CD1c-positive myeloid dendritic cell (primary cell): ENCODE results near the gene TECPR2.

Source experiments
- DNase-seq: peaks from one replicate; pipeline ENCODE4 v3.0.0-alpha.2; 2016; ENCODE audit errors: extremely low spot score

The TECPR2 gene

DNA sequence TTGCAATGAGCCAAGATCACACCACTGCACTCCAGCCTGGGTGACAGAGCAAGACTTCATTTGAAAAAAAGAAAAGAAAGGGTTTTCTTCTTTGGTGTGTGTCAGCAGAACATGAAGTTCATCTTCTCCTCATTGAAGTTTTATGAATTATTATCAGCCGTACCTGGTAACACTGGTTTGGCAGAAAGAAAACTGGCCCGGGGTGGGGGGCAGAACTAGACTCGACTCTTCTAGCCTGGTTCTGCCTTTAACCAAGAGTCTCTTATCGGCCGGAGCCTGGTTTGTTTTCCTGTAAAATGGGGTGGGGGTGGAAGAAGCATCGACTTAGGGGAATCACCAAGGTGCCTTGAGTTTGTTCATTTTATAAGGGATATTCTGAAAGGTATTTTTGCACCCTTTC, 64.1 kb downstream of the TECPR2 start:
- DNase-seq = no peak

DNA sequence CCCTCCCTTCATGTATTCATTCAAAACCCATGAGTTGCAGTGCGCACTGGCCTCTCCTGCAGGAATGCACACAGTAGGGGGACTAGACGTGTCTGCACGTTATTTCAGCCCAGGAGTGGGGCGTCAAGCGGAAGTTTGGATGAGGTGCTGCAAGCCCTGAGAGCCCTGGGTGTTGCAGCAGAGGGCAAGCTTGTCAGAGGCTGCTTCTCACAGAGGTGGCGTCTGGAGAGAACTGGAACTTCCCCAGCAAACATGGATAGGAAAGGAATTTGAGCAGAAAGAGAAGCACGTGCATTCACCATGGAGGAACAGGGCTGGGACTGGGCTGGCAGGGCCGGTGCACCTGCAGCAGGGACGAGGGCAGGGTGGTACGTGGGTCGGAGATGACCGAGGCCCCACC, 64.9 kb downstream of the TECPR2 start:
- no peak for DNase-seq

DNA sequence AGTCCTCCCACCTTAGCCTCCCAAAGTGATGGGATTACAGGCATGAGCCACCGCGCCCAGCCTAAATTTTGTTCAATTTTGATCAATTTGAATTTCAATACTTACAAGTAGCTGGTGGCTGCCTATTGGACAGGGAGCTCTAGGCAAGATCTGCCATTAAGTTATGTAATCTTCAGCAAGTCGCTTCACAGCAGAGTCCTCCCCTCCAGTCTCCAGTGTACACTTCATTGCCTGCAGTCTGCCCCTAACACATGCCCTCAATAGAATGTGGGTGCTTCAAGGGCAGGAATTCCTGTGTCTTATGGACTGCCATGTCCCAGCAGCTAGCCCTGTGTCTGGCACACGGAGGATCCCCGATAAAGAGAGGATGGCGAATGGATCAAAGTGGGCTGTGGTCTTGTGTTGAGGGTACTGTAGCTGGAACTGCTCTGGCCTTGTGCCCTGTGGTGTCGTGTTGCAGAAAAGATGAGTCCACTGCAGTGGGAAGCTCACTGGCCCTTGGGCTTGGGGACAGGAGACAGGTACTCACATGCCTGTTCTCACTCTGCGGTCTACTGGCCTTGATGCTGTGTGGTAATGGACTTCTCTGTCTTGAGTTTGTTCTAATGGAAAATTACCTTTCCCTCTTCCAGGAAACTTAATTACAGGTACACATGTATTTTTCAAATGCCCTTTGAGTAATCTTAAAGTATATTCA, 67.6 kb downstream of the TECPR2 start:
- DNase-seq = no peak

DNA sequence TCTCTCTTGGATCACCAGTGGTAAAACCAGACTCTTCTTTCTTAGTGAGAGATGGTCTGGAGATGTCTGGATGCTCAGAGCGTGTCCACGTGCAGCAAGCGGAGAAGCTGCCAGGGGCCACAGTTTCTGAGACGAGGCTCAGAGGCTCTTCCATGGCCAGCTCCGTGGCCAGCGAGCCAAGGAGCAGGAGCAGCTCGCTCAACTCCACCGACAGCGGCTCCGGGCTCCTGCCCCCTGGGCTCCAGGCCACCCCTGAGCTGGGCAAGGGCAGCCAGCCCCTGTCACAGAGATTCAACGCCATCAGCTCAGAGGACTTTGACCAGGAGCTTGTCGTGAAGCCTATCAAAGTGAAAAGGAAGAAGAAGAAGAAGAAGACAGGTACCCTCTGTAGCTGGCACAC, 69.0 kb downstream of the TECPR2 start:
- DNase-seq = no peak

DNA sequence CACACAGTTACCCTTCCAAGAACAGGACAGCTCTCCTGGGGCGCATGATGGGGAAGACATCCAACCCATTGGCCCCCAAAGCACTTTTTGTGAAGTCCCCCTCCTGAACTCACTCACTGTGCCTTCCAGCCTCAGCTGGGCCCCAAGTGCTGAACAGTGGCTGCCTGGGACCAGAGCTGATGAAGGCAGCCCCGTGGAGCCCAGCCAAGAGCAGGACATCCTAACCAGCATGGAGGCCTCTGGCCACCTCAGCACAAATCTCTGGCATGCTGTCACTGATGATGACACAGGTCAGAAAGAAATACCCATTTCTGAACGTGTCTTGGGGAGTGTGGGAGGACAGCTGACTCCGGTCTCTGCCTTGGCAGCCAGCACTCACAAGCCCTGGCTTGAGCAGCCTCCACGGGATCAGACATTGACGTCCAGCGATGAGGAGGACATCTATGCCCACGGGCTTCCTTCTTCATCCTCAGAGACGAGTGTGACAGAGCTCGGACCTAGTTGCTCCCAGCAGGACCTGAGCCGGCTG, 72.0 kb downstream of the TECPR2 start:
- DNase-seq = no peak

DNA sequence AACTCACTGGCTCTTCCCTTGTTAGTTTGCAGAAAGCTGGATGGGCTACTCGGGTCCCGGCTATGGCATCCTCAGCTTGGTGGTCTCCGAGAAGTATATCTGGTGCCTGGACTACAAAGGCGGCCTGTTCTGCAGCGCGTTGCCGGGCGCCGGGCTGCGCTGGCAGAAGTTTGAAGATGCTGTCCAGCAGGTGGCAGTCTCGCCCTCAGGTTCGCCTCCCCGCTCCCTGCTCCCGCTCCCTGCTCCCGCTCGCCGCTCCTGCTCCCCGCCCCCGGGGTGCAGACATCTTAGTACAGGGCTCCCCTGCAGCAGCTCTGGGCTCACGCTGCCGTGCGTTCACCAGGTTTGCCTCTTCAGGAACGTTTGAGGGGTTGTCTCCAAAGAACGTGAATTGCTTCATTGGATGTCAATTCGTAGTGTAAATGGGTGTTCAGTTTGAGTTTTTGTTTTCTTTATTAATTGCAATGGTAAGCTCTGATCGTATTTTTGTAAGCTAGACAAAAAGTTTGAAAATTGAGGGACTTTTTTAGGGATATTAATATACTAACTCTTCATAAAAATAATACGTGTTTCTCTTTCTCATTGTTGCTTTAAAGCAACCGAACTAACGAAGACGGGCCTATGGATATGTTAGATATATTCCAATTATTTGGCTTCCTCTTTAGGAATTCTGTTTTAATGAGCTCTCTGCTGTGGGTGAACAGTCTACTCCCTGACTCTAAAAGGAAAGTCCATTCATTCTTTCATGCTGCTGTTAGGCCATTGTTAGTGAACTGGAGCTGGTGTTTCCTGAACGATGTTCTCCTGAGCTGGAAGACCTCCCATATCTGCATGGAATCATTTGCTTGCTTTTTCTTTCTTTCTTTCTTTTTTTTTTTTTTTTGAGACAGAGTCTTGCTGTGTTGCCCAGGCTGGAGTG, 75.5 kb downstream of the TECPR2 start:
- DNase-seq = peak; percentile 81

DNA sequence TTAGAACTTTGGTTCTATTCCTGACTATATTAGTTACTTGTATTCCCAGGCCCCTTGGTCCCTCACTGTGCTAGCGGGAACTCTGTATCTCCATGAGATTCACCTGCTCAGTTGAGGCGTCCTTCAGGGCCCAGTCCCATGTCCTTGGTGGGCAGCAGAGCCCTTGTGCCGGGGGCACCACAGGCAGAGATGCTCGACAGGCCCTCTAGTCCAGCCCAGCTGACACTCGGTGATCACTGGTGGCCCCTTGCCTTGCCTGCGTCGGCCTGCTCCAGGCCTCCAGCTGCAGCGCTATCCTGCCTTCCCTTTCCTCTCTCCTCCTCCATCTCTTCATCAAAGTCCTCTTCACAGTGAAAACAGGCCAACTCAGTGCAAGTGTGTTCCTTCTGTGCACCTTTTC, 76.8 kb downstream of the TECPR2 start:
- DNase-seq = no peak

DNA sequence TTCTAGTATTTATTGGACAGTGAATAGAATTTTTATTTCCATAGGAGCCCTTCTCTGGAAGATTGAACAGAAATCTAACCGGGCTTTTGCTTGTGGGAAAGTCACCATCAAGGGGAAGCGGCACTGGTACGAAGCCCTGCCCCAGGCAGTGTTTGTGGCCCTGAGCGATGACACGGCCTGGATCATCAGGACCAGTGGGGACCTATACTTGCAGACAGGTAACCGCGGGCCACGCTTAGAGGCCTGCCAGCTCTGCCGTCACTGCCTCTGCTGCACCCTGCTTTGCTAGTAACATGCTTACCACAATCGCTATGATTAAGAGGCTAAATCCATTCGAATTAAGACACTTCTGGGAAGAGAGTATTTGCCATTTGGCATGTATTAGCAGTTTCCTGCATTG, 77.7 kb downstream of the TECPR2 start:
- no peak for DNase-seq

DNA sequence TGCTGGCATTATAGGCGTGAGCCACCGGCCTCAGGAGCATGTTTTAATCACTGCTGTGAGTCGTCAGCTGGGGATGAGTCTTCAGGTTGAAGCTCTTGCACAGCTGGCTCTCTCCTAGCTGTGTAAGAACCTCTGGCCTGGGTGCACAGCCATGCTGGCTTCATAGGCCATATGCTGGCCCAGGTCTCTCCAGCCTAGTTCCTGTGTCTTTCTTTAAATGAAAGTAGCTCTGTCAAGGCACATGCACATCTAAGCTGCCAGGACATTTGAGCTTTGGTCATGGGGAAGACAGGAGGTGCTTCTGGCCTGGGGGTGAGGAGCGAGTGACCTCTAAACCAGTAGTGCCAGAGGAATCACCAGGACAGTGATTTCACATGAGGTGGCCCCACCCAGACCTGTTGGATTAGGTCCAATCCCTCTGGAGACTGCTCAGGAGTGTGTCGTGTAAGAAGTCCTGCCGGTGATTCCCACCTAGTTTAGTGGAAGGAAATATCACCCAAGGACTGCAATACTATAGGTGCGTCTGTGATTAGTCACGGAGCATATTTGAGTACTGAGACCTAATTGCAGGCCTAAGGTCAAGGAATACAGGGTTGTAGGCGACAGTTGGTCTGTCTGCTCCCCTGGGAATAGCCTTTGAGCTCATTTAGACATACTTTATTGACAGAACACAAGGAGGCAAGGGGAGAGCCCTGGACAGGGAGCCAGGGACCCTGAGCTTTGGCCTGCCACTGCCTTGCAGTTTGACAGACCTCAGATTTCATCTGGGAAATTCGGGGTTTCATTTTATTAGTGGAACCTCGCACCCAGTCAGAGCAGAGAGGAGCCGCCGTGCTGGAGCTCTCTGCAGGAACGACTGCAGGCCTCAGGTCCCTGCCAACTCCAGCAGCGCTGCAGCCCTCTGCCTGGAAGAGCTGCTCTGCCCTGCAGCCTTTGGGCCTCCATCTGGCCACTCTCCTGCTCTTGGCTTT, 79.8 kb downstream of the TECPR2 start:
- DNase-seq = no peak

DNA sequence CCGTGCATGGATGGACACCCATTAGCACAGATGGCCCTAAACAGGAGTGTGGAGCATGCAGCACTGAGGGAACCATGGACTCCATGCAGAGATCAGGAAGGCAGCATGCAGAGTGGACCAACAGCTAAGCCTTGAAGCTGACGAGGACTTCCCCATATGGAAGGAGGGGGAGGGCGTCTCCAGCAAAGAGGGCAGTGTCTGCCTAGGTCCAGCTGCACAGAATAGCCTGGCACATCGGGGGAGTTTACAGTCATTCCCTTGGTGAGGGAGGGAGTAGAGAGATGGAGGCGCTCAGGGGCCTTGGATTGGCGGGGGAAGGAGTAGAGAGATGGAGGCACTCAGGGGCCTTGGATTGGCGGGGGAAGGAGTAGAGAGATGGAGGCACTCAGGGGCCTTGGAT, 82.3 kb downstream of the TECPR2 start:
- no peak for DNase-seq

DNA sequence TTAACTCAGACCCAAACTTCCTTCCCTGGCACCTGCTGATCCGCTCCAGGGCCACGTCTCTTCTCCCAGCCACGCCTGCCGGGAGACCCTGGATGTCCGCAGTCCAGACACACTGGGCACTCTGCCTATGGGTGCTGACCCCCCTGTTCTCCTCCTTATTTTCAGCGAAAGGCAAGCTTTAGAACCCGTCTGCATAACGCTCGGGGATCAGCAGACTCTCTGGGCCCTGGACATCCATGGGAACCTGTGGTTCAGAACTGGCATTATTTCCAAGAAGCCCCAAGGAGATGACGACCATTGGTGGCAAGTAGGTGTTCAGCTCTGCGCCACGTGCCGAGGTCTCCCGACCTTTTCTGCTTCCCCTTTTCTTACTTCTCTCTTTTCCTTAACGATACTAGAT, 82.9 kb downstream of the TECPR2 start:
- DNase-seq = no peak

DNA sequence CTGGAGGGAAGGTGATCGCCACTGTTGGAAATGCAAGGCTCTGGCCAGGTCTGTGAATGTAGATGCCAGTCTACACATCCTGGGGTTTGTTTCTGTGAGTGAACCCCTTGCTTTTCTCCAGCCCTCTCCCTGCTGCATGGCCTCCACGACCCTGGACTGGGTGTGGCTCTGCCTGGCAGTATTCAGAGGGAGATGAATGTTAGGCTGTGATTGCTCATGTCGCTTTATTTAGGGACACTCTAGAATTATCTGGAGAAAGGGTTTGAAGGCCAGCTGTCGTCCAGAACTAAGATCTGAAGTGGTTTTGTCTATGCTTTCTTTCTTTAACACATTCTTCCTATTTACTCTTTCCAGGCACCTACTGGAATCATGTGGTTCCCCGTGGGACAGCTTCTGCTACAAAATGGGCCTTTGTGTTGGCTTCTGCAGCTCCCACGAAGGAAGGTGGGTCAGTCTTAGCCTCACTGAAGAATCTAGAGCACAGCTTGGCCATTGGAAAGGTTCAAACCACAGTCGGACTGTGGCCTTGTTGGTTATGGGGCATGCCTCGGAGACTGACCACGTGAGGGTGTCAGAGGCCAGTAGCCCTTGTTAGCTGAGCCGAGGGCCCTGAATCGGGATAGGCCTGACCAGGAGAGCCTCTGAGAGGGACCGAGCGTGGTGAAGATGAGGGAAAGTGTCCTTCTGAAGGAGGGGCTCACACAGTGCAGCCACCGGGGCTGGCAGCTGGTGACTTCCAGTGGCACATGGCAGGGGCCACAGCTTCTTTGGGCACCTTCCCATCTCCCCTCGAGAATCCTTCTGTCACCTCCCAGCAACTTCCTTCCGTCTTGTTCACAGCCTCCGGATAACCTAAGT, 87.7 kb downstream of the TECPR2 start:
- DNase-seq = no peak

DNA sequence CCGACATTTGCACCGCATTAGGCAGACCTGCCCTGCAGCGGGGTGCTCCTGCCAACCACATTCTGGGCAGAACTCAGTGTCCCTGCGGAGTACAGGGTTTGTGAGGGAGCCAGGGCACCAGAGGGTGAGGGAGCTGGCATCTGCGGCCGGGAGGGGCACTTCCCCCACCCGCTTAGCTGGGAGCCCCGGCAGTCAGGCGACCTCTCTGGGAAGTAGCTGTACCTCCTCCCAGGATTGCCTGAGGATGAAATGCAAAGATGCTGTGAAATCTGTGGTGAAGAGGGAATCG, 88.3 kb downstream of the TECPR2 start:
- no peak for DNase-seq

DNA sequence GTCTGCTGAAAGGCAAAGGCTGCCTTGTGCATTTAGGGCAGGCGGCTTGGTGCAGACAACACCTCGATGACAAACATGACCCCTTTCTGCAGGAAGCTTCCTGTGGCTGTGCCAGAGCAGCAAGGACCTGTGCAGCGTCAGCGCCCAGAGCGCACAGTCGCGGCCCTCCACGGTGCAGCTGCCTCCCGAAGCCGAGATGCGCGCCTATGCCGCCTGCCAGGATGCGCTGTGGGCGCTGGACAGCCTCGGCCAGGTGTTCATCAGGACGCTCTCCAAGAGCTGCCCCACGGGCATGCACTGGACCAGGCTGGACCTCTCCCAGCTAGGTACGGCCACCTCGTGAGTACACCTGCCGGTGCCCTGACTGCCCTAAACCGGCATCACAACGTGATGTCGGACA, 89.6 kb downstream of the TECPR2 start:
- no peak for DNase-seq

DNA sequence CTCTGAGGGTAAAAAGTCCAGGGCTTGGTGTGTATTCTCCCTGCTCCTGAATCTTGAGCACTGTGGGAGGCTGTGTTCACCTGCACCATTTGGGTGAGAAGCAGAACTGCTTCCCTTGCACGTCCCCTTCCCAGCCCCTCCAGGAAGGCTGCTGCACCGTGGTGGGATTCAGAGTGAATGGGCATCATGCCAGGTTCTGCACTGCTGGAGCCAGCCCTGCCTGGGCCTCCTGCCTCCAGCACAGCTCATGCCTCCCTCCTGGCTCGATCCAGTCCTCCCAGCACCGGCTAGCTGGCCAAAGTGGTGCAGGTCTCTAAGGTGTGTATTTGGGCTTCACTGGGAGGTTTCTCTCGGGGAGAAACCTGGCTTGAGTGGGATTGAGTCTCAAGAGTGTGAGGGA, 92.0 kb downstream of the TECPR2 start:
- no peak for DNase-seq

DNA sequence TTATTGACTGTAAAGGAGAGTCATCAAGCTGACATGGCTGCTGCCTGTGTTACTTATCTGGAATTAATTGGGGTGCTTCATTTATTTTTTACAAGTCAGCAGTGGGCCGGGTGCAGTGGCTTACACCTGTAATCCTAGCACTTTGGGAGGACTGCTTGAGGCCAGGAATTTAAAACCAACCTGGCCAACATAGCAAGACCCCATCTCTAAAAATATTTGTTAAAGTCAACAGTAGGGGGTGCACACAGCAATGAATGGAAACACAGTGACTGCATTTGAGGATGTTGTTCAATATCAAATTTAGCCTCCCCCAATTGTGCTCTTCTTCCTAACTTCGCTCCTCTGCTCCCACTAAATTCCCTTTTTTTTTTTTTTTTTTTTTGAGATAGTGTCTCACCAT, 94.8 kb downstream of the TECPR2 start:
- DNase-seq = no peak

DNA sequence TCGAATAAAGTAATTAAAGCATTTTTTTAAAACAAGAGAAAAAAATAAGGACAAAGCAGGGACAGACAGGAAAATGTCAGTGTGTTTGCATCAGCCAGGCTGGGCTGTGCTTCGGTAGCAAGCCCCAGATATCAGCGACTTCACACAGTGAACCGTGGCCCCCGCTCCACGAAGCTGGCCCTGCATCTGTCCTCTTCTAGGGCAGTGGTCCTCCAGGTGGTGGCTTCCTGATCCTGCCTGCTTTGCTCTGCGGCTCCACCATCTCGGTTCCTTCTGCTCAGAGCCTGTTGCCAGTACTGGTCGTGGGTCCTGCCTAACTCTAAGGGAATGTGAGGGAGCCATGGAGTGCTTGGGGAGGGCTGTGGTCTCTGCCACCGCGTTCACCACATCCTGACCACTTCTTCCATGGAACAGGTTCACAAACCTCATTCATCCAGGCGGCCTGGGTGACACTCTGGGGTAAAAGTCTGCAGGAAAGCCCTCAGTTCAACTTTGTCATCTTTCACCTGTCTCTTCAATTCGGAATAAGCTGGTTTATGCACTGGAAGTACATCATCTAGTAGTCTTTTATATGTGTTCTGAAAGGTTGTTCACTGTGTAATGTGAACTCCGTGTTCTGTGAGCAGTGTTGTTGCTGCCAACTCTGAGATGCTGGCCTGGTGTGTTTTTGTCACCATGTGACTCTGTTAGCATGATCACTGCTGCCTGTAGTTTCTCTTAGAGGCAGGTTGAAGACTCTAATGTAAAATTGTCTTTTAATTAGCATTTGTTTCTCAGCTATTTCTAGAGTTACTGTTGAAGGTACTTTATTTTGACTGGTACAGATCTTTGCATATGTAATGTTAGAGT, 99.0 kb downstream of the TECPR2 start:
- DNase-seq = no peak

DNA sequence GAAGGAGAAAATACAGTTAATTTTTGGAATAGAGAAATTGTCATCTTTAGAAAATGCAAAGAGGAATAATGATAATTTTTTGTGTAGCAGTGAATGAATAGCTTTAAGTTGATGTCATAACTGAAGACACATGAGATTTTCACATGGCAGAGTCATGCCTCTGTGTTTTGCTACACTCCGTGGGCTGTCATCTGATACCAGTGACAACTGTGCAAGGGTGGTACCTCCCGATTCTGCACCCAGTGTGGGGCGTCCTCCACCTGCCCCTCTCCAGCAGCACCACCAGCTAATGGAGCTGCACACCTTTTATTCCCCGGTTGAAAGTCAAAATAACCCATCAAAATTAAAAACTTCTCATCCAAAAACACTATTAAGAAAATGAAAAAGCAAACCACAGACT, 99.7 kb downstream of the TECPR2 start:
- DNase-seq = no peak

DNA sequence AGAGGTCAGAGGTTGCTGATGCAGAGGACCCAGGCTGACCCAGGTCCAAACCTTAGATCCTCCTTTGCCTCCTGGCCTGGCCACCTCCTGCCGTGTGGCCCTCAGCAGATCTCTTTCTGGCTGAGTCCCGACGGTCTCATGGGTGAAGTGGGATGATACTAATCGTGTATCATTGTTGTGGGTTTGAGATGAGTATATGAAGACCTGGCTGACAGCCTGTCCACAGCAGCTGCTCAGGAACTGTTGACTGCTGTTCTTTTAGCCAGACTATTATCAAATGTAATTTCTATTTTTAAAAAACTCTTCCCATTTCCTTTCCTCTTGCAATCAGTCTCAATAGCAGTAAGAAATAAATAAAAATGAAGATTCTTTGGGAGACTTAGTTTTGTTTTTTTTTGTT, 101.3 kb downstream of the TECPR2 start:
- no peak for DNase-seq

DNA sequence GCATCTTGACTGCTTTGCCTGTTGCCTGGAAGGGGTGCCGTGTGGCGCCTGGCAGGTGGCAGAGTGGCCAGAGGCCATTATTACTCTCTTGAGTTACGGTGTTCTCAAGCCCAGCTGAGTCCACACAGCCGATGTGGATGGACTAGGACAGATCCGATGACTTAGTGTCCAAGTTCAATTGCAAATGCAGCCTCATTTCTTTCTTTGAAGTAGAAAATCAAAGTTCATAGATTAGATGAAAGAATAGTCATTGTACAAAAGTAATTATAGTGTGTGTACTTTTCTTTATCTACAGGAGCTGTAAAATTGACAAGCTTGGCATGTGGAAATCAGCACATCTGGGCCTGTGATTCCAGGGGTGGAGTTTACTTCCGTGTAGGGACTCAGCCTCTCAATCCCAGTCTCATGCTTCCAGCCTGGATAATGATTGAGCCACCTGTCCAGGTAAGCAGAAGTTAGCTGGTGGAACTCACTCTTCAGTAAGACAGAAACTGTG, 102.2 kb downstream of the TECPR2 start:
- no peak for DNase-seq
